ENCODE results near the gene DLGAP1.

GRCh38 chr18:3631887-3632286, 823.2 kb downstream of the DLGAP1 start:
- TF ChIP-seq CTCF (conservative IDR thresholded peaks at IDR 0.05; ENCODE audit: low read depth, low read length) (no peak), NFE2L2 (IDR thresholded peaks at IDR 0.05; ENCODE audit: low read depth, low read length) (no peak), ELK1 (IDR thresholded peaks at IDR 0.05; ENCODE audit: borderline replicate concordance, low read depth, low read length) (no peak), MXI1 (IDR thresholded peaks at IDR 0.05; ENCODE audit: borderline replicate concordance, low read depth, low read length) (no peak), CEBPB (IDR thresholded peaks at IDR 0.05; ENCODE audit: low read depth, low read length) (no peak), MAFK (IDR thresholded peaks at IDR 0.05; ENCODE audit: low read depth, low read length) (no peak), MAZ (IDR thresholded peaks at IDR 0.05; ENCODE audit: borderline replicate concordance, low read depth, low read length) (no peak), RAD21 (IDR thresholded peaks at IDR 0.05; ENCODE audit: low read length) (no peak), BHLHE40 (IDR thresholded peaks at IDR 0.05; ENCODE audit: low read depth, low read length) (no peak)
